COLO668 (cell line): ENCODE measurements around the gene EHD4.

Experiments
- DNase-seq: peaks from one replicate; lab custom pipeline; 2025; ENCODE audit not compliant: unreplicated experiment; lab: John Stamatoyannopoulos, UW

Gene EHD4

DNA sequence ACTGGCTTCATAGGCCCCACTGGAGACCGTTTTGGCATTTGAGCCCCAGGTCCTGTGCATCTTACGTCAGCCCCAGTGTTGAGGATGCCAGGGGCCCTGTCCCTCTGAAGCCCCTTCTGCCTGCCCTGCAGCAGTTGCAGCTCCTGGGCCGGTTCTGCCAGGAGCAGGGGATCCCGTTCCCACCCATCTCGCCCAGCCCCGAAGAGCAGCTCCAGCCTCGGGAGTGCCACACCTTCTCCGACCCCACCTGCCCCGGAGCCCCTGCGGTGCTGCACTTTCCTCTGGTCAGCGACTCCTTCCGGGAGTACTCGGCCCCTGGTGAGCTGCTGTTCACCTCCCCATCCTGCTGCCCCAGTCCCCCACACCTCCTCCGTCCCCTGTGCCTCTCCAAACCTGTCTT lies 125.2 kb downstream of the EHD4 start:
- no peak for DNase-seq
